ENCODE measurements around the gene GPC3. TPM values are rescaled to one million over a fixed set of nuclear protein-coding genes. Genes with fewer than 3 reads are reported as not detected.
"Not testable (repeated sequence)": the region's sequence is repeated elsewhere in the genome, so short reads cannot be mapped to it uniquely, and the experiment has no call there.

The GPC3 gene
- total RNA-seq, 1 experiment from 2014 or later = not detected

- no peak for DNase-seq (ENCODE audit: low read depth)
Measured at GRCh38 chrX:133771086-133771646, 214.2 kb downstream of the GPC3 start.

GRCh38 chrX:133762976-133763548 lies 222.3 kb downstream of the GPC3 start:
- not testable (repeated sequence) for DNase-seq (ENCODE audit: low read depth)

DNA sequence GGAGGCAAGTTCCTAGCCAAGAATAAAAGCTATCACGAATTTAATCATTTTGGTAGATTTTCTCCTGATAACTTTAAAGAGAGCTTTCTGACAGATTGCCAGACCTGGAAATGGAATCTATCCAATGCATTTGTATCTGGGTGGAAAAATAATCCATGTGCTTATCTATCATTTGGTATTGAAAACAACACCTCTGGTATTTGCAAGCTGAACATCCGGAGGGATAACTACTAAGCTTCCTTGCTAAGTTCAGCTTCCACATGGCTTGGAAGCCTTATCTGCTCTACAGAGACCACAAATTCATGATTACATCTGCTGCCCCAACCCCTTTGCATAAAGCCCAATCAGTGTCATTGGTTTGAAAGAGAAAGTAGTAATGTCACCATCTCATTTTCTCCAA lies 230.7 kb downstream of the GPC3 start:
- no peak for DNase-seq (ENCODE audit: low read depth)

GRCh38 chrX:133749951-133750350 lies 235.4 kb downstream of the GPC3 start:
- DNase-seq (ENCODE audit: low read depth) = no peak

DNA sequence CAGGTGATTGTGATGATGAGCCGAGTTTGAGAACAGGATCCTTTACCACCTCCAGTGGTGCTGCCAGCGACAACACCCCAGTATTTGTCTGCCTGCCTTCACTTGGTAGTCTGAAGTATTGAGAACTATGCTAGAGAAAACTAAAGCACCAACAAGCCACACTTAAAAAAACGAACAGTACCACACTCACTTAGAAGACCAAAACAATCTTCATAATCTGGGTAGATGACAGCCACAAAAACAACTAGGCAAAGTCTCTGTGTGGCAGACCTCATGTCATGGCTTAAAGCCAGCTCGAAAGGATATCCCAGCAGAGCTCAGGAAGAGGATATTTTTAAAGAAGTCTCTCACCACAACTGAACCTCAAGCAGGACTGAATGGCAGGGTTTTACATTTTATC lies 236.0 kb downstream of the GPC3 start:
- peak; percentile 25 for DNase-seq (ENCODE audit: low read depth)

GRCh38 chrX:133747196-133747595 lies 238.2 kb downstream of the GPC3 start:
- no peak for DNase-seq (ENCODE audit: low read depth)

GRCh38 chrX:133746593-133746992 lies 238.8 kb downstream of the GPC3 start:
- no peak for DNase-seq (ENCODE audit: low read depth)

DNA sequence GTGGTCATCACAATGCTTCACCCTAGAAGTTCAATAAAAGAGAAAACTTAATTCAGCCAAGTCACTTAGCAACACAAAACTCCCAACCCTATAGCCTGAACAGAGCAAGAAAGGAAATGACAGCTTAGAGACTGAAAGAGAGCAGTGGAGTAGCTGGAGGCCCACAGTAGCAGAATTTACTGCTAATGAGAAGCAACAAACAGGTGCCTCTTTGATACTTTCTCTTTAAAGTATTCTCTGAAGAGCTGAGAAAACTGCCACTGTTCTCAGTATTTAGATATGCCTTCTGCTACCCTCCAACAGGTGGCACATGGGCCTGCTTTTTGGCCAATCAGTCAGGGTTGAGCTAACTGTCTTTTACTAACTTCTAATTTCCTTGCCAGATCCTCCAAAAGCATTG lies 240.0 kb downstream of the GPC3 start:
- DNase-seq (ENCODE audit: low read depth) = no peak

DNA sequence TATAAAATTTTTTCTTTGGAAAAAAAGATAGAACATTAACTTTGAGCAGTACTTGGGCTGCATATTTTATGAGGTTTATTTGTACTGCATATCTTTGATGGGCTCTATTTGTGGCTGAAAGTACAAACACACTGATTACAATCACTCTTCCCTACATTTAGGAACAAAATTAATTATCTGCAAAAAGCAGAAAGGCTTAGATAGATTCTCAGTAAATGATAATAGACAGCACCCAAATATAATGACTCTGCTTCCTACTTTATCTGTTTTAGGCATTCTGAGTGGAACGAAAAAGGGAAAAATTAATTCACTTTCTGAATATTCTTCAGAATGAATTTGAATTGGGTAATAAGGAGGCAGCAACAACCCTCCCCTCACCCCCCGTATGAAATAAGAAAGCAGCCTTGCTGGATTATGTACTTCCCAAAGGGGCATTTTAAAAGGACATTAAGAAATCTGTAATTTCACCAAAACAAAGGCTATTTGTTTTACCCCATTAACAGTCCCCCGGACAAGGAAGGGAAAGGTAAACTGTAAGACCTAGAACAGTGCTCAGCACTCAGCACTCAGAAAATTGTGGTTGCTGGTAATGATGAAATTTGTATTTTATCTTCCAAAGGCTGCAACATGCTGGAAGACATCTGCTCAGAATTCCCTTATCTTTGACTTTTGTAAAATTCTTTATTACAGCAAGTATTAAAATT lies 242.6 kb downstream of the GPC3 start:
- DNase-seq (ENCODE audit: low read depth) = no peak

- DNase-seq (ENCODE audit: low read depth) = peak; percentile 5
Measured at GRCh38 chrX:133741303-133741702, 244.1 kb downstream of the GPC3 start.

DNA sequence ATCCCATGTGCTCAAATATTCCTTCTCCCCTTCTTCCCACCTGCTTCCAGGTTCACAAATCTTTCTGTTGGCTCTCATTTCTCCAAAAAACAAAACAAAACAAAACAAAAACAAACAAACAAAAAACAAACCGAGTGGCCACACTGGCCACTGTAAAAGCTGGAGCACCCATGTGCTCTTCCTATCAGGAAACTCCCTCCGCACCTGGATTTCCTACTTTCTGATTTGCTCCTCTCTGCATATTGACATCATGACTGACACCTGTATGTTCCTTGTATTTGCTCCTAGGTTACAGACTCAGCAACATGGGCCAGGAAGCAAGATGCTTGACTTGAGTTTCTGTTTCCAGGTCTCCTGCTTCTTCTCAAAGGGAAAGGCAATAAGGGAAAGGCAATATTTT lies 258.8 kb downstream of the GPC3 start:
- no peak for DNase-seq (ENCODE audit: low read depth)

- DNase-seq (ENCODE audit: low read depth) = peak; percentile 89
Measured at GRCh38 chrX:133726211-133726630, 259.2 kb downstream of the GPC3 start.

- no peak for DNase-seq (ENCODE audit: low read depth)
Measured at GRCh38 chrX:133723930-133724329, 261.5 kb downstream of the GPC3 start.

DNA sequence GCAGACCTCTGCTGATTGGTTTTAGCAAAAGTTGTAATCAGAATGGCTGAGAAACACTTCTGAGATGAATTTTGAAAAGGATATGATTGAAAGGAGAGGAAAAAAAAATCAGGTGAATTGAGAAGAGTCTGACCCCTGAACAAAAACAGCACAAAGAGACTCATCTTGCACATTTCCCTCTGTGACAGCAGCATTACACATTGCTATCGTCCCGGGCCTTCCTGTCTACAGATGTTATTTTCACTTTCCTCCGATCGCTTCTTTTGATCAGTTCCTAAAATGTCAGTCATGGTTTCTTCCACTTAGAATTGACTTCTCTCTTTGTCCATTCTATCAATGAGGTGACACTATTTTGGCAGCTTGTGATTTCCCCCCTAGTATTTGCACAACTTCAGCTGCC lies 262.6 kb downstream of the GPC3 start:
- no peak for DNase-seq (ENCODE audit: low read depth)

- not testable (repeated sequence) for DNase-seq (ENCODE audit: low read depth)
Measured at GRCh38 chrX:133720269-133720668, 265.1 kb downstream of the GPC3 start.

- DNase-seq (ENCODE audit: low read depth) = no peak
Measured at GRCh38 chrX:133715715-133716114, 269.7 kb downstream of the GPC3 start.

GRCh38 chrX:133709501-133709900 lies 275.9 kb downstream of the GPC3 start:
- DNase-seq (ENCODE audit: low read depth) = no peak

- DNase-seq (ENCODE audit: low read depth) = no peak
Measured at GRCh38 chrX:133706890-133707289, 278.5 kb downstream of the GPC3 start.

DNA sequence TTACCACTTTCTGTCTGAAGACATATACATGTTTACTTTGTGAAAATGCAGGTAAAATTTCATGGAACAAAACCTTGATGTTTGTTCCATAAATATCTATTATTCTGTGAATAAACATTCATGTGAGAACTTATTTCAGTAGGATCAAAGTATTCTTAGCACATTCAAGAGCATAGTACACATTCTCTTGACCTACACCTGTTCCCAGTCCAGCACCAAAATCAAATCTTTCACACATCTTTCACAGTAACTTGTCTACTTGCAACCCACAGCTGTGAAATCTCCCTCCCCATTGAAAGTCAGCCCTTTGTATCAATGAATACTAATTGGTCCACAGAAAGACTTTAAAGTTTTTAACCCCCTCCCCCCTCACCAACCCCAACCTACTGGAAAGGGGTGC lies 283.2 kb downstream of the GPC3 start:
- no peak for DNase-seq (ENCODE audit: low read depth)

GRCh38 chrX:133699023-133699728 lies 286.2 kb downstream of the GPC3 start:
- DNase-seq (ENCODE audit: low read depth) = no peak

- peak; percentile 17 for DNase-seq (ENCODE audit: low read depth)
Measured at GRCh38 chrX:133698298-133698697, 287.1 kb downstream of the GPC3 start.

DNA sequence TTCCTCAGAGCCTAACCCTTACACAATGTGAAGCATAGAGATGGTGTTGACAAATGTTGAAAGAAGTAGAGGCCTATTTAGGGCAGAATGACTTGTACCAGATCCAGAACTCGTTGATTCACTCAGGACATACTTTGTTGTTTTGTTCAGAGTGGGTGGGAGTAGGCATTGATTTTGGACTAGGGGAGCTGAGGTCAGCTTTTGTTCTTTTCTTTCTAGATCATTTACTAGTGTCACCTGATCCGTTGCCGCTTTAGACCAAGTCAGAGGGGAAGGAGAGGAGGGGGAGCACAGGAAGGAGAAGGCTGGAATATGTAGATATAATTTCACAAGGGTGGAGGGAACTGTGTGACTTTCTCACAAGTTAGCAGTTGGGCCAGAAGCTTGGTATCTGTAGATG lies 287.7 kb downstream of the GPC3 start:
- DNase-seq (ENCODE audit: low read depth) = no peak

Measured in M059J (cell line).